Upper lobe of left lung (tissue), 4 donors: Measurements from ENCODE around the gene GSX2.

Experiments
- EP300 ChIP-seq, 4 donors: sonication (generic); formaldehyde crosslinking; IDR thresholded peaks; one replicate each; pipeline ENCODE4 v1.5.1; 2017; ENCODE audit warnings: antibody characterized with exemption in 4 of 4, control low read depth in 2 of 4
- POLR2AphosphoS5 ChIP-seq, 2 donors: sonication (generic); formaldehyde crosslinking; IDR thresholded peaks; one replicate each; pipeline ENCODE4 v1.5.1; 2017; ENCODE audit warnings: antibody characterized with exemption in 2 of 2
- TF ChIP-seq, protein P1 (sequence below), 6 experiments: fragments of 450-650 bp in 4 of 6; fragments of 200-600 bp in 2 of 6; sonication (generic) in 2 of 6; IDR thresholded peaks; one replicate each; pipeline ENCODE4 v1.5.1; 2016 to 2019; ENCODE audit warnings: antibody characterized with exemption in 6 of 6

DNA sequence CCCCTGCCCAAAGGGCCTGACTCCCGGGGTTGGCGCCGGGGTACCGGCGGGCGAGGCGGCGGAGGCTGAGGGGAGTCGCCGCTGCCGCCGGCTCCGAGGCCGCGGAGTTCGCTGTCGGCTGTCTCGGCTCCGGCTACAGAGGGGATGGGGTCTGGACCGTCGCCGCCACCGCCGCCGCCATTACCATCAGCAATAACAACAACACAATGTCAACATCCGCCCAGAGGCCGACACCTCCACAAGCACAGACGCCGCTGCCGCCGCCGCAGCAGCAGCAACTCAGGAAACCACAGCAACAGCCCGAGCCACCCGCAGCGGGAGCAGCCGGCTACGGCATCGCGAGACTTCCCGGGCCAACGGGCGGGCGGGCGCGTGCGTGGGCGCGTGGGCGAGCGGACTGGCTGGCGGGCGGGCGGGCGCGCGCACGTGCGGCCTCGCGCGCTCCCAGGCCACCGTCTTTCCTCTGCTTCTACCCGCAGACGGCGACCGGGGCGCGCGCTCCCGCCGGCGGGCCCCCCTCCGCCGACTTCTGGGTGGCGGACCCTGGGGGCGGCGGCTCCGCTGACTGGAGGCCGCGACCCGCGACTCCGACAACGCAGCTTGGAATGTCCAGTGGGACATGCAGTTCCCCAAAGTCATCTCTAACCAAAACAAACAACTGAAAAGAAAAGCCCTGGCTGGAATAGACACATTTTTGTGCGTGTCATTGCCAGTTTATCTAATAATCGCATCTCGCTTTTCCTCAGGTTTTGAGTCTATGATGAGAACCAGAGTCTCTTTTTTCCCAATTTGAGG, 35.4 kb upstream of the GSX2 start, which contains the start of gene CHIC2:
- TF ChIP-seq POLR2AphosphoS5 (IDR thresholded peaks at IDR 0.05) (peak; percentile 95 to 99), EP300 (IDR thresholded peaks at IDR 0.05) (peak in 3 of 4 donors; percentile 61 to 93 (median 77))
- TF ChIP-seq, protein P1, sequence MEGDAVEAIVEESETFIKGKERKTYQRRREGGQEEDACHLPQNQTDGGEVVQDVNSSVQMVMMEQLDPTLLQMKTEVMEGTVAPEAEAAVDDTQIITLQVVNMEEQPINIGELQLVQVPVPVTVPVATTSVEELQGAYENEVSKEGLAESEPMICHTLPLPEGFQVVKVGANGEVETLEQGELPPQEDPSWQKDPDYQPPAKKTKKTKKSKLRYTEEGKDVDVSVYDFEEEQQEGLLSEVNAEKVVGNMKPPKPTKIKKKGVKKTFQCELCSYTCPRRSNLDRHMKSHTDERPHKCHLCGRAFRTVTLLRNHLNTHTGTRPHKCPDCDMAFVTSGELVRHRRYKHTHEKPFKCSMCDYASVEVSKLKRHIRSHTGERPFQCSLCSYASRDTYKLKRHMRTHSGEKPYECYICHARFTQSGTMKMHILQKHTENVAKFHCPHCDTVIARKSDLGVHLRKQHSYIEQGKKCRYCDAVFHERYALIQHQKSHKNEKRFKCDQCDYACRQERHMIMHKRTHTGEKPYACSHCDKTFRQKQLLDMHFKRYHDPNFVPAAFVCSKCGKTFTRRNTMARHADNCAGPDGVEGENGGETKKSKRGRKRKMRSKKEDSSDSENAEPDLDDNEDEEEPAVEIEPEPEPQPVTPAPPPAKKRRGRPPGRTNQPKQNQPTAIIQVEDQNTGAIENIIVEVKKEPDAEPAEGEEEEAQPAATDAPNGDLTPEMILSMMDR (IDR thresholded peaks at IDR 0.05): peak in 2 of 6 experiments; percentile 15 to 17
